GM23338 (cell line): ENCODE results near the gene BOK. TPM values are rescaled to one million over a fixed set of nuclear protein-coding genes. Genes with fewer than 3 reads are reported as not detected.

Experiments
- ATAC-seq: fragments of 200-7000 bp; cut with Tn5 transposase; 3 replicates; pipeline ENCODE4 v1.9.1; 2020
- DNase-seq: peaks from one replicate; pipeline ENCODE4 v3.0.0-alpha.2; 2015; ENCODE audit warnings: low spot score
- H2AFZ ChIP-seq: fragments of 200-600 bp; sonication (generic); 2 replicates; pipeline ENCODE4 v1.8.0; 2016; ENCODE audit warnings: antibody characterized with exemption, mild to moderate bottlenecking, moderate library complexity
- H3F3A ChIP-seq: fragments of 200-600 bp; sonication (generic); replicated peaks from 2 replicates; pipeline ENCODE4 v1.8.0; 2017; ENCODE audit warnings: antibody characterized with exemption, mixed run types, low read depth
- H3K27ac ChIP-seq: fragments of 200-600 bp; sonication (generic); 2 replicates; pipeline ENCODE4 v1.6.1; 2016; ENCODE audit warnings: low read depth
- H3K27me3 ChIP-seq: fragments of 200-600 bp; sonication (generic); 2 replicates; pipeline ENCODE4 v1.8.0; 2016; ENCODE audit warnings: mild to moderate bottlenecking, mixed run types, moderate library complexity; ENCODE audit not compliant: insufficient read depth
- H3K36me3 ChIP-seq: fragments of 200-600 bp; sonication (generic); 2 replicates; pipeline ENCODE4 v1.8.0; 2016; ENCODE audit warnings: mild to moderate bottlenecking; ENCODE audit not compliant: insufficient read depth
- H3K4me1 ChIP-seq: fragments of 200-600 bp; sonication (generic); 2 replicates; pipeline ENCODE4 v1.8.0; 2016; ENCODE audit warnings: mild to moderate bottlenecking, moderate library complexity; ENCODE audit not compliant: insufficient read depth
- H3K4me2 ChIP-seq: fragments of 200-600 bp; sonication (generic); 2 replicates; pipeline ENCODE4 v1.7.1; 2017; ENCODE audit warnings: mixed run types
- H3K4me3 ChIP-seq: fragments of 200-600 bp; sonication (generic); 2 replicates; pipeline ENCODE4 v1.6.1; 2016; ENCODE audit warnings: mixed run types
- H3K79me2 ChIP-seq: fragments of 200-600 bp; sonication (generic); replicated peaks from 2 replicates; pipeline ENCODE4 v1.8.0; 2017; ENCODE audit warnings: mild to moderate bottlenecking; ENCODE audit not compliant: insufficient read depth
- H3K9me2 ChIP-seq: fragments of 200-600 bp; sonication (generic); 2 replicates; pipeline ENCODE4 v1.8.0; 2017; ENCODE audit not compliant: insufficient read depth
- H4K20me1 ChIP-seq: fragments of 200-600 bp; sonication (generic); replicated peaks from 2 replicates; pipeline ENCODE4 v1.8.0; 2017; ENCODE audit warnings: mild to moderate bottlenecking; ENCODE audit not compliant: insufficient read depth
- H3K27ac Mint-ChIP-seq: 2 replicates; pipeline ENCODE4 v1.8.0; 2020; ENCODE audit warnings: inconsistent platforms, mild to moderate bottlenecking, moderate library complexity, mixed read lengths
- H3K27me3 Mint-ChIP-seq: 3 replicates; pipeline ENCODE4 v1.8.0; 2022; ENCODE audit warnings: low read depth, mild to moderate bottlenecking, moderate library complexity, mixed read lengths, inconsistent platforms; ENCODE audit not compliant: insufficient read depth, poor library complexity
- H3K36me3 Mint-ChIP-seq: 3 replicates; pipeline ENCODE4 v1.8.0; 2021; ENCODE audit warnings: low read depth, mild to moderate bottlenecking, inconsistent platforms, moderate library complexity, mixed read lengths
- H3K4me1 Mint-ChIP-seq: 3 replicates; pipeline ENCODE4 v1.8.0; 2020; ENCODE audit warnings: mild to moderate bottlenecking, inconsistent platforms, mixed read lengths
- H3K4me3 Mint-ChIP-seq: 3 replicates; pipeline ENCODE4 v1.8.0; 2021; ENCODE audit warnings: moderate library complexity, mild to moderate bottlenecking, inconsistent platforms, mixed read lengths
- H3K9me3 Mint-ChIP-seq: 3 replicates; pipeline ENCODE4 v1.8.0; 2020; ENCODE audit warnings: moderate library complexity, mild to moderate bottlenecking, inconsistent platforms, mixed read lengths
- STAT1 ChIP-seq: IDR thresholded peaks from one replicate; pipeline ENCODE4 v1.6.1; 2016; ENCODE audit warnings: antibody characterized with exemption; ENCODE audit not compliant: unreplicated experiment
- ZNF331 ChIP-seq: fragments of 250-450 bp; sonication (Bioruptor Pico); IDR thresholded peaks from 2 replicates; pipeline ENCODE4 v1.5.0; 2020; ENCODE audit warnings: low read depth, mild to moderate bottlenecking, moderate library complexity
- polyA plus RNA-seq: library from polyadenylated mRNA; unstranded; fragments of >200 nt; fragmentation: Nextera tagmentation; extraction: Ambion mirVana; gene quantifications from 2 replicates; pipeline ENCODE4 v1.2.1, GENCODE V29; 2016
- total RNA-seq: library from RNA; depleted of rRNA; stranded (reverse); fragments of >200 nt; shearing (Covaris generic); gene quantifications from 2 replicates; pipeline ENCODE4 v1.2.3, GENCODE V29; 2014
- TF ChIP-seq, protein P1 (sequence below): fragments of 250-450 bp; sonication (Bioruptor Pico); IDR thresholded peaks from 2 replicates; pipeline ENCODE4 v1.5.0; 2020; ENCODE audit warnings: mild to moderate bottlenecking, moderate library complexity
- TF ChIP-seq, protein P2 (sequence below): IDR thresholded peaks from one replicate; pipeline ENCODE4 v1.6.1; 2018; ENCODE audit warnings: antibody characterized with exemption; ENCODE audit not compliant: unreplicated experiment
- TF ChIP-seq, protein P3 (sequence below): IDR thresholded peaks from 2 replicates; pipeline ENCODE4 v1.6.1; 2016; ENCODE audit warnings: antibody characterized with exemption

BOK gene
- total and polyA plus RNA-seq, 2 experiments from 2014 or later, result 13.5 to 36.7 TPM

DNA sequence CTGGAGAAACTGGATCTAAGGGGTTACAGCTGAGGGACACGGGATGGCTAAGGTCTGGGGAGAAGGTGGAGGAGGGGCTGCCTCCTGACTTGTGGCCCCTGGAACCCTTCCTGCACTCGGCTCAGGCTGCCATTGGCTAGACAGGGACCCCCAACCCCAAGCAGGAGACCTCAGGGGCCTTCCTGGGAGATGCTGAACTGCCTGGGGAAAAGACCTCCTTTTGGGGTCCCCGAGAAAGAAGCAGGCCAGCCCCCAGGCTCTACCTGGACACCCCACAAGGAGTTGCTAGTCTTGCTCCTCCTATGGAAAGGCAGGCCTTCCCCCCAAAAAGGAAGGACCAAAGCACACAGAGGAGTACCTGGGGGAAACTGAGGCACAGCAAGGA lies 10.1 kb upstream of the BOK start (continued):
- TF ChIP-seq, protein P1, sequence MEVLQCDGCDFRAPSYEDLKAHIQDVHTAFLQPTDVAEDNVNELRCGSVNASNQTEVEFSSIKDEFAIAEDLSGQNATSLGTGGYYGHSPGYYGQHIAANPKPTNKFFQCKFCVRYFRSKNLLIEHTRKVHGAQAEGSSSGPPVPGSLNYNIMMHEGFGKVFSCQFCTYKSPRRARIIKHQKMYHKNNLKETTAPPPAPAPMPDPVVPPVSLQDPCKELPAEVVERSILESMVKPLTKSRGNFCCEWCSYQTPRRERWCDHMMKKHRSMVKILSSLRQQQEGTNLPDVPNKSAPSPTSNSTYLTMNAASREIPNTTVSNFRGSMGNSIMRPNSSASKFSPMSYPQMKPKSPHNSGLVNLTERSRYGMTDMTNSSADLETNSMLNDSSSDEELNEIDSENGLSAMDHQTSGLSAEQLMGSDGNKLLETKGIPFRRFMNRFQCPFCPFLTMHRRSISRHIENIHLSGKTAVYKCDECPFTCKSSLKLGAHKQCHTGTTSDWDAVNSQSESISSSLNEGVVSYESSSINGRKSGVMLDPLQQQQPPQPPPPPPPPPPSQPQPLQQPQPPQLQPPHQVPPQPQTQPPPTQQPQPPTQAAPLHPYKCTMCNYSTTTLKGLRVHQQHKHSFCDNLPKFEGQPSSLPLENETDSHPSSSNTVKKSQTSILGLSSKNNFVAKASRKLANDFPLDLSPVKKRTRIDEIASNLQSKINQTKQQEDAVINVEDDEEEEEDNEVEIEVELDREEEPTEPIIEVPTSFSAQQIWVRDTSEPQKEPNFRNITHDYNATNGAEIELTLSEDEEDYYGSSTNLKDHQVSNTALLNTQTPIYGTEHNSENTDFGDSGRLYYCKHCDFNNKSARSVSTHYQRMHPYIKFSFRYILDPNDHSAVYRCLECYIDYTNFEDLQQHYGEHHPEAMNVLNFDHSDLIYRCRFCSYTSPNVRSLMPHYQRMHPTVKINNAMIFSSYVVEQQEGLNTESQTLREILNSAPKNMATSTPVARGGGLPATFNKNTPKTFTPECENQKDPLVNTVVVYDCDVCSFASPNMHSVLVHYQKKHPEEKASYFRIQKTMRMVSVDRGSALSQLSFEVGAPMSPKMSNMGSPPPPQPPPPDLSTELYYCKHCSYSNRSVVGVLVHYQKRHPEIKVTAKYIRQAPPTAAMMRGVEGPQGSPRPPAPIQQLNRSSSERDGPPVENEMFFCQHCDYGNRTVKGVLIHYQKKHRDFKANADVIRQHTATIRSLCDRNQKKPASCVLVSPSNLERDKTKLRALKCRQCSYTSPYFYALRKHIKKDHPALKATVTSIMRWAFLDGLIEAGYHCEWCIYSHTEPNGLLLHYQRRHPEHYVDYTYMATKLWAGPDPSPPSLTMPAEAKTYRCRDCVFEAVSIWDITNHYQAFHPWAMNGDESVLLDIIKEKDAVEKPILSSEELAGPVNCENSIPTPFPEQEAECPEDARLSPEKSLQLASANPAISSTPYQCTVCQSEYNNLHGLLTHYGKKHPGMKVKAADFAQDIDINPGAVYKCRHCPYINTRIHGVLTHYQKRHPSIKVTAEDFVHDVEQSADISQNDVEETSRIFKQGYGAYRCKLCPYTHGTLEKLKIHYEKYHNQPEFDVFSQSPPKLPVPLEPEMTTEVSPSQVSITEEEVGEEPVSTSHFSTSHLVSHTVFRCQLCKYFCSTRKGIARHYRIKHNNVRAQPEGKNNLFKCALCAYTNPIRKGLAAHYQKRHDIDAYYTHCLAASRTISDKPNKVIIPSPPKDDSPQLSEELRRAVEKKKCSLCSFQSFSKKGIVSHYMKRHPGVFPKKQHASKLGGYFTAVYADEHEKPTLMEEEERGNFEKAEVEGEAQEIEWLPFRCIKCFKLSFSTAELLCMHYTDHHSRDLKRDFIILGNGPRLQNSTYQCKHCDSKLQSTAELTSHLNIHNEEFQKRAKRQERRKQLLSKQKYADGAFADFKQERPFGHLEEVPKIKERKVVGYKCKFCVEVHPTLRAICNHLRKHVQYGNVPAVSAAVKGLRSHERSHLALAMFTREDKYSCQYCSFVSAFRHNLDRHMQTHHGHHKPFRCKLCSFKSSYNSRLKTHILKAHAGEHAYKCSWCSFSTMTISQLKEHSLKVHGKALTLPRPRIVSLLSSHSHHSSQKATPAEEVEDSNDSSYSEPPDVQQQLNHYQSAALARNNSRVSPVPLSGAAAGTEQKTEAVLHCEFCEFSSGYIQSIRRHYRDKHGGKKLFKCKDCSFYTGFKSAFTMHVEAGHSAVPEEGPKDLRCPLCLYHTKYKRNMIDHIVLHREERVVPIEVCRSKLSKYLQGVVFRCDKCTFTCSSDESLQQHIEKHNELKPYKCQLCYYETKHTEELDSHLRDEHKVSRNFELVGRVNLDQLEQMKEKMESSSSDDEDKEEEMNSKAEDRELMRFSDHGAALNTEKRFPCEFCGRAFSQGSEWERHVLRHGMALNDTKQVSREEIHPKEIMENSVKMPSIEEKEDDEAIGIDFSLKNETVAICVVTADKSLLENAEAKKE (CRISPR knock-in tag), result no peak

DNA sequence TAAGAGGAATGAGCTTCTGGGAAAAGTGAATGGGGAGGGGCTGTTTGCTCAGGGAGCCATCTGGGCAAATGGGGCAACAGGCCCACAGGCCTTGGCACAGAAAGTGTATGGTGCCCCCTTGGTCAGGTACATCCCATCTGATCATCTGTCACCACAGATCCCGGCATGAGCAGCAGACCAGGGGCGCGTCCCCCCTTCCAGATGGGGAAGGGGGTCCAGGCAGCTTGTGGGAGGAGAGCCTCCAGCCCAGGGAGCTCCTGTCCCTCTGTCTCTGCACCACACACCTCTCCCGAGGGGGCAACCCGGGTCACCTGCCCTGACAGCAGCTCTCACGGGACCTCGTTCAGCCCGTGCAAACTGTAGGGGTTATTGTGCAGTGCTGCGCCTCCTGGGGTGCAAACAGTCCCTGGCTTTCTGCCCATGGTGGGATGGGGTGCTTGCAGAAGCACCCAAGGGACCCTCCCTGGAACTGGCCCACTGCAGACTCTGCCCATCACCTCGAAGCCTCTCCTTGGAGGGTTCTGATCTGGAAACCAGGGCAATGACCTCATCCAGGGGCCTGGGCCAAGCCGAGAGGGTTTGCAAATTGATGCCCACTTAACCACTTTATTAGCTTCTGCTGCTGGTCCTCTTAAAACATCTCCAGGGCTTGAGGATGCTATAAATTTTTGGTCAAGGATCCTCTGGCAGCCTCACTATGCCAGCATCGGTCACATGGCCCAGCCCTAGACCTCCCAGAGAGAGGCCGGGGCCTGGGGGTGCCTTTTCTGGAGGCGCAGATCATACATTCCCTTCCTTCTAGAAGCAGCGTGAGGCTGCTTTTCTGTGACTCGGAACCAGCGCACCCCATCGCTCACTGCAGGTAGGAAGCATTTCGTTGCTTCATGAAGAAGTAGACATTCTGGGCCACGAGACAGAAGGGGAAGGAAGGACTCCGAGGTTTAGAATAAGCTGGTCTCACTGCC lies 7.6 kb upstream of the BOK start:
- Histone ChIP-seq H3K4me1 (peaks cover 11% of the 10 kb centered on the region), H4K20me1 (no peaks in the 10 kb centered on the region), H2AFZ (no peak overlapping the region), H3K4me2 (no peak overlapping the region), H3K36me3 (no peaks in the 10 kb centered on the region), H3K27me3 (no peaks in the 10 kb centered on the region), H3F3A (no peaks in the 10 kb centered on the region), H3K4me3 (no peak overlapping the region), H3K79me2 (no peaks in the 10 kb centered on the region), H3K9me2 (no peaks in the 10 kb centered on the region), H3K27ac (no peak overlapping the region)
- Mint-ChIP-seq H3K36me3 (no peaks in the 10 kb centered on the region), H3K27ac (no peak overlapping the region), H3K4me3 (no peak overlapping the region), H3K27me3 (peaks cover 14% of the 10 kb centered on the region), H3K9me3 (peaks cover 4% of the 10 kb centered on the region; the same call in 1 of the 3 replicates), H3K4me1 (peaks cover 28% of the 10 kb centered on the region)
- DNase-seq, result no peak
- ATAC-seq, result no peak
- TF ChIP-seq STAT1, result no peak
- TF ChIP-seq, protein P2, sequence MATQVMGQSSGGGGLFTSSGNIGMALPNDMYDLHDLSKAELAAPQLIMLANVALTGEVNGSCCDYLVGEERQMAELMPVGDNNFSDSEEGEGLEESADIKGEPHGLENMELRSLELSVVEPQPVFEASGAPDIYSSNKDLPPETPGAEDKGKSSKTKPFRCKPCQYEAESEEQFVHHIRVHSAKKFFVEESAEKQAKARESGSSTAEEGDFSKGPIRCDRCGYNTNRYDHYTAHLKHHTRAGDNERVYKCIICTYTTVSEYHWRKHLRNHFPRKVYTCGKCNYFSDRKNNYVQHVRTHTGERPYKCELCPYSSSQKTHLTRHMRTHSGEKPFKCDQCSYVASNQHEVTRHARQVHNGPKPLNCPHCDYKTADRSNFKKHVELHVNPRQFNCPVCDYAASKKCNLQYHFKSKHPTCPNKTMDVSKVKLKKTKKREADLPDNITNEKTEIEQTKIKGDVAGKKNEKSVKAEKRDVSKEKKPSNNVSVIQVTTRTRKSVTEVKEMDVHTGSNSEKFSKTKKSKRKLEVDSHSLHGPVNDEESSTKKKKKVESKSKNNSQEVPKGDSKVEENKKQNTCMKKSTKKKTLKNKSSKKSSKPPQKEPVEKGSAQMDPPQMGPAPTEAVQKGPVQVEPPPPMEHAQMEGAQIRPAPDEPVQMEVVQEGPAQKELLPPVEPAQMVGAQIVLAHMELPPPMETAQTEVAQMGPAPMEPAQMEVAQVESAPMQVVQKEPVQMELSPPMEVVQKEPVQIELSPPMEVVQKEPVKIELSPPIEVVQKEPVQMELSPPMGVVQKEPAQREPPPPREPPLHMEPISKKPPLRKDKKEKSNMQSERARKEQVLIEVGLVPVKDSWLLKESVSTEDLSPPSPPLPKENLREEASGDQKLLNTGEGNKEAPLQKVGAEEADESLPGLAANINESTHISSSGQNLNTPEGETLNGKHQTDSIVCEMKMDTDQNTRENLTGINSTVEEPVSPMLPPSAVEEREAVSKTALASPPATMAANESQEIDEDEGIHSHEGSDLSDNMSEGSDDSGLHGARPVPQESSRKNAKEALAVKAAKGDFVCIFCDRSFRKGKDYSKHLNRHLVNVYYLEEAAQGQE, result no peak
- no peak for TF ChIP-seq ZNF331 (CRISPR knock-in tag)
- TF ChIP-seq, protein P3, sequence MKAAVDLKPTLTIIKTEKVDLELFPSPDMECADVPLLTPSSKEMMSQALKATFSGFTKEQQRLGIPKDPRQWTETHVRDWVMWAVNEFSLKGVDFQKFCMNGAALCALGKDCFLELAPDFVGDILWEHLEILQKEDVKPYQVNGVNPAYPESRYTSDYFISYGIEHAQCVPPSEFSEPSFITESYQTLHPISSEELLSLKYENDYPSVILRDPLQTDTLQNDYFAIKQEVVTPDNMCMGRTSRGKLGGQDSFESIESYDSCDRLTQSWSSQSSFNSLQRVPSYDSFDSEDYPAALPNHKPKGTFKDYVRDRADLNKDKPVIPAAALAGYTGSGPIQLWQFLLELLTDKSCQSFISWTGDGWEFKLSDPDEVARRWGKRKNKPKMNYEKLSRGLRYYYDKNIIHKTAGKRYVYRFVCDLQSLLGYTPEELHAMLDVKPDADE, result no peak
